Parathyroid adenoma (tissue), 2 donors: ENCODE results near the gene LHX6.

ENCODE experiments used
- H2AFZ ChIP-seq: fragments of 300-600 bp; sonication (generic); one replicate; pipeline ENCODE4 v1.7.0; 2017; ENCODE audit warnings: antibody characterized with exemption, mild to moderate bottlenecking
- H3K27ac ChIP-seq: fragments of 300-600 bp; sonication (generic); one replicate; pipeline ENCODE4 v1.7.0; 2017
- H3K27me3 ChIP-seq: fragments of 300-600 bp; sonication (generic); one replicate; pipeline ENCODE4 v1.7.0; 2017; ENCODE audit warnings: low read length; ENCODE audit not compliant: control insufficient read depth, insufficient read depth
- H3K36me3 ChIP-seq: fragments of 300-600 bp; sonication (generic); one replicate; pipeline ENCODE4 v1.7.0; 2017; ENCODE audit warnings: low read length; ENCODE audit not compliant: control insufficient read depth, insufficient read depth
- H3K4me1 ChIP-seq: fragments of 300-600 bp; sonication (generic); one replicate; pipeline ENCODE4 v1.7.0; 2017; ENCODE audit warnings: control low read depth
- H3K4me2 ChIP-seq: fragments of 300-600 bp; sonication (generic); one replicate; pipeline ENCODE4 v1.7.0; 2017; ENCODE audit warnings: low read length
- H3K4me3 ChIP-seq: fragments of 300-600 bp; sonication (generic); one replicate; pipeline ENCODE4 v1.7.0; 2017; ENCODE audit warnings: low read depth, low read length
- H3K79me2 ChIP-seq: fragments of 300-600 bp; sonication (generic); one replicate; pipeline ENCODE4 v1.7.0; 2017; ENCODE audit warnings: control low read depth
- H3K9ac ChIP-seq: fragments of 300-600 bp; sonication (generic); one replicate; pipeline ENCODE4 v1.7.0; 2017; ENCODE audit warnings: mild to moderate bottlenecking
- H3K9me3 ChIP-seq: fragments of 300-600 bp; sonication (generic); one replicate; pipeline ENCODE4 v1.7.0; 2017; ENCODE audit warnings: low read length; ENCODE audit not compliant: control insufficient read depth
- CTCF ChIP-seq: fragments of 300-600 bp; sonication (generic); IDR thresholded peaks from one replicate; pipeline ENCODE4 v1.7.0; 2017; ENCODE audit warnings: antibody characterized with exemption, mild to moderate bottlenecking
- donor health status: primary hyperparathyroidism.

The LHX6 gene

DNA sequence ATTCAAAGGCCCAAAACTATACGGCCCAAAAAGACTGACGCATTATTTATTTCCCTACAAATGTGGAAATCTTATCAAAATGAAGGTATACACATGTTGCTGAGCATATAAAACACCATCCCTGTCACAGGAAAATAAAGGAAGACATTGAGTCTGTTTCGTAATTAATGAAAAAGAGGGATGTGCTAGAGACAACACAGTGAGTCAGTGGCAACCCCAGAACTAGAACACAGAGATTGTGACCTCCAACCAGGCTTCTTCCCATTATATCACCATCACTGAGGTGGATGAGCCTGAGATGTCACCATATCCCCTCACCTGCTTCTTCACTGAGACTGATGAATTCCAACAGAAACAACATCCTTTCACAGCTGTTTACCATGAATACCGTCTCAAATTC, 73.0 kb downstream of the LHX6 start:
- Histone ChIP-seq H3K27ac (no peak overlapping the region), H3K27me3 (no peaks in the 10 kb centered on the region), H3K36me3 (no peaks in the 10 kb centered on the region), H3K4me1 (peaks cover 7% of the 10 kb centered on the region), H3K9me3 (no peaks in the 10 kb centered on the region), H3K4me2 (no peak overlapping the region), H3K79me2 (peaks cover 15% of the 10 kb centered on the region), H3K9ac (no peak overlapping the region), H2AFZ (no peak overlapping the region), H3K4me3 (no peak overlapping the region)
- no peak for TF ChIP-seq CTCF
